GM12801 (cell line): ENCODE data around the gene SMPDL3A.

ENCODE experiments used
- CTCF ChIP-seq: IDR thresholded peaks from one replicate; pipeline ENCODE4 v1.5.1; 2011; ENCODE audit warnings: control low read depth; ENCODE audit not compliant: insufficient read length; ENCODE audit errors: extremely low read depth

Gene SMPDL3A

DNA sequence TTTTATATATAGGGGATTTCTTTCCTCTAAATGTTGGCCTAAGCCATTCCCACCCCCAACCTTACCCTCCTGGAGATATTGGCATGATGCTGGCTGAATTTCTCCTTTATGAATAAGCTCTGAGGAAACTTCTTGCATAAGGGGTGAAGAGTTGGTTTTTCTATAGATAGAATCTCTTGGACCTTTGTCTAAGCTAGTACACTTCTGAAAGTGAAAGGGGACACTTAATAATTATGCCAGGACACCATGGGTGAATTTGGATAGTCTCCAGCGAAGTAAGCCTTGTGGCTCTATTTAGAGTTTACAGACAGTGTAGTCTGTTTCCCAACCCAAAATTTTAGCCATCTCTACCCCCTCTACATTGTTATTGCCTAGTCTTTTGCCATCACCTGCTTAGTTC lies 36.6 kb upstream of the SMPDL3A start:
- no peak for TF ChIP-seq CTCF

DNA sequence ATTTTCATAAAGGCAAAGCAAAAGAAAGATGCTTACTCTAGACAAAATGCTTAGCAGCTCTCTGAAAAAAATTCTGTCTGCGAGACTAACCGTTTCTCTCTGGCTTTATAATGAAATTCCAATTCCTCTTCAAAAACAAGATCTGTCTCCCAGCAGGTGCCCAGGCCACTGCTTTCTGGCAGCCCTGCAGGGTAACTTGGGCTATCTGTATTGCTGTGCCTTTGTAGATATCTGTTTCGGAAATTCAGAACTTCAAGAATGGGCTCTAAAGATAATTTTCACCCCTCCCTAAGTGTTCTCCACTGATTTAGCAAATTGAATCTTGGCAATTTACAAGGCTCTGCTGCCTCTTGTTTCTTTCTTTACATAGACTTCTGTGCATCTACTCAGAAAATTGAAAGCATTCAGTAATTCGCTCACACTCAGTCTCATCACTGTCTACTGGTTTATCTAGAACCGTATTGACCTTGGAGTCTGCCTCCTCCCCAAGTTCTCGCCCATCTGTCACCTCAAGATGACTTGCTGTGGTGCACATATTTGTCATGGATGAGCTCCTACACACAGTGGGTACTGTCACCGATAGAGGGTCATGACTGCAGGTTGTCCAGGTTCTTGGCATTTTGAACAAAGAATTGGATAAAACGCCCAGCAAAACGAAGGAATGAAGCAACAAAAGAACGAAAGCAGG lies 35.9 kb upstream of the SMPDL3A start:
- no peak for TF ChIP-seq CTCF

DNA sequence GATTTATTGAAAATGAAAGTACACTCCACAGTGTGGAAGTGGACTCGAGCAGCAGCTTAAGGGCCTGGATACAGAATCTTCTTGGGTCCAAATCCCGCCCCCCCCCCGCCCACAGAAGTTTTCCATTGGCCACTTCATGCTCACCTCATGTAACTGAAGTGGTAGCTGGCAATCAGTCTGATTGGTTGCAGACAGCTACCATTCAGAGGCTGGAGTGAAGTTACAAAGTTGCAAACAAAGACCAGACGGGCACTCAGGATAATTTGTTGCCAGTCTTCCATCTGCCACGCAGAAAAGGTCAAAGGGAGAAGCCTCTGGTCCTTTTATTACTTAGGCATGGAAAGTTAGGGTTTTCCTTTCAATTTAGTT lies 35.4 kb upstream of the SMPDL3A start:
- TF ChIP-seq CTCF, result no peak

DNA sequence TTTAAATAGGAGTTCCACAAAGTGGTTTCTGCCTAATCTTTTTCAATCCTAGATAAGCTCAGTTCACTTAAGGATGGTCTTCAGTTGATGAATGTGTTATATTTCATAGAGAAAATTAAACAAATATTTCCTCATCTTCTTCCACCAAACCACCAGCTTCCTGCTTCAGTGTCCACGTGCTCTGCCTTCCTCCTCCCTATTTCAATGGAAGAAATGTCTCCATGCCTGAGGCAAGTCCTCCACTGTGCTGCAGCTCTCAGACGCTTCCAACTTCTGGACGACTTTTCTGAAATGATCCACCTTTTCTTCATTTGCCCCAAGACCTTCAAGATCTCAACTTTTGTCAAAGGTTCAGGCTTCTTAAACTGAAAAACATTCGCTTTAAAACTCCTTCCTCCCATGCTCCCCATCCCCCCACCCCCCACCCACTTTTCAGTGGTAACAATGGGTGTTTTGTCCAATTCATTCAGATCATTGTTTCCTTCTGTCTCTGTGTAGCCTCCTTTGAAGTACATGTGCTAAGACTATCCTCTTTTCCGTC lies 34.8 kb upstream of the SMPDL3A start:
- no peak for TF ChIP-seq CTCF

GRCh38 chr6:122755901-122756300 lies 33.2 kb upstream of the SMPDL3A start:
- TF ChIP-seq CTCF, result no peak

- TF ChIP-seq CTCF, result no peak
Observed at GRCh38 chr6:122758927-122759334, 30.1 kb upstream of the SMPDL3A start.

GRCh38 chr6:122760330-122760729 lies 28.7 kb upstream of the SMPDL3A start:
- TF ChIP-seq CTCF, result no peak
